ENCODE measurements around the gene GPR152. TPM values are rescaled to one million over a fixed set of nuclear protein-coding genes. Genes with fewer than 3 reads are reported as not detected.

The GPR152 gene
- total RNA-seq, 1 experiment from 2014 or later = not detected

DNA sequence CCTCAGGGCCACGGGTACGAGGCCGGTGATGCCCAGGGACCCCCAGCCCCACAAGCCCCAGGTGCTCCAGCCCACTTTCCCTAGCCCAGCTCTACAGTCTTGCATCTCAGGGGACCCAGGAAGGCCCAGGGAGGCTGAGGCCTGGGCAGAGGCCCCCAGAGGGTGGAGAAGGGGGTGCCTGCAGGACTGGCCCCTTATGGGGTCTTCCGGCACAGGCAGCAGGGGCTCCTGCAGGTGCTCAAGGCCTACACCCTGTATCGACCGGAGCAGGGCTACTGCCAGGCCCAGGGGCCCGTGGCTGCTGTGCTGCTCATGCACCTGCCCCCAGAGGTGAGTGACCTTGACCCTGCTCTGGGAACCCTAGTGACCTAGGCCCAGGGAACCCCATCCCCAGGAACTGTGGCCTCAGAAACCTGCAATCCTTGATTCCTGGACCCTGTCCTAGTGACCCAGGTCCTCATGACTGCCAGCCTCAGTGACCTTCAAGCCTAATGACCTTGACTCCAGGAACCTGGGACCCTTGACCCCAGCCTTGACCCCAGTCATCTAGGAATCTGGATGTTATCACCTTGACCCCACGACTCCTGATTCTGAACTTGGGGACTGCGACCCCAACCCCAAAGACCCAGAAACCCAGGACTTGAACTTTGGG, 46.7 kb downstream of the GPR152 start:
- Histone ChIP-seq H3K9ac (ENCODE audit: low read length) (no peak overlapping the region), H3K4me3 (replicated peaks in 1 of 2; ENCODE audit: low read depth in 1 of 2, low read length in 2 of 2) (no peak overlapping the region), H3K27me3 (ENCODE audit: insufficient read depth, low read length) (no peaks in the 10 kb centered on the region), H3K9me3 (ENCODE audit: control insufficient read depth in 1 of 2, insufficient read depth in 1 of 2, low read depth in 1 of 2, low read length in 2 of 2) (no peaks in the 10 kb centered on the region), H3K79me2 (ENCODE audit: insufficient read depth, low read length) (peaks cover 6% of the 10 kb centered on the region), H2AFZ (ENCODE audit: low read depth, low read length, poor library complexity, severe bottlenecking) (no peak overlapping the region), H3K4me2 (ENCODE audit: low read length) (no peak overlapping the region), H3K36me3 (ENCODE audit: control insufficient read depth in 1 of 2, insufficient read depth in 2 of 2, low read length in 2 of 2) (no peaks in the 10 kb centered on the region), H3K4me1 (ENCODE audit: control insufficient read depth in 1 of 2, insufficient read depth in 2 of 2, low read length in 2 of 2) (peaks cover 4 to 10% of the 10 kb centered on the region in 2 experiments), H3K9me2 (ENCODE audit: insufficient read depth) (no peaks in the 10 kb centered on the region), H3K27ac (ENCODE audit: low read depth, low read length) (no peak overlapping the region; the same call in 1 of the 2 replicates), H4K20me1 (ENCODE audit: insufficient read depth) (no peaks in the 10 kb centered on the region)
- ChIA-PET RAD21 (ENCODE audit: low non-redundant PET in 1 of 2, low total read pairs in 2 of 2, uncharacterized antibody in 2 of 2, unreplicated experiment in 2 of 2) (no interaction called here), POLR2A (no interaction called here), CTCF (interaction anchor here (0.5 kb wide), 1 partner anchor 384 kb away, joined by 3 read pairs; no protein-coding TSS in a partner anchor)
- ATAC-seq (no peak), DNase-seq (ENCODE audit: low read depth, low spot score) (no peak)
- no TSS peak for BruUV-seq (replicated peaks)
- intact Hi-C loops (cut with micrococcal nuclease) = no loop called here
- TF ChIP-seq SP1 (IDR thresholded peaks at IDR 0.05; ENCODE audit: low read depth) (no peak), FOSL1 (IDR thresholded peaks at IDR 0.05; ENCODE audit: low read depth) (no peak), ELF1 (IDR thresholded peaks at IDR 0.05; ENCODE audit: borderline replicate concordance, low read depth) (no peak), ZNF274 (IDR thresholded peaks at IDR 0.05; ENCODE audit: low read depth, low read length) (no peak), CBX3 (IDR thresholded peaks at IDR 0.05; ENCODE audit: low read depth) (no peak), RAD21 (IDR thresholded peaks at IDR 0.05; ENCODE audit: low read depth) (no peak), POLR2A (IDR thresholded peaks at IDR 0.05; ENCODE audit: borderline replicate concordance, extremely low read depth, insufficient read depth, insufficient read length) (no peak), EGR1 (IDR thresholded peaks at IDR 0.05; ENCODE audit: low read depth) (no peak), SIN3A (IDR thresholded peaks at IDR 0.05; ENCODE audit: low read depth) (no peak), EZH2 (IDR thresholded peaks at IDR 0.05) (no peak), YY1 (IDR thresholded peaks at IDR 0.05; ENCODE audit: extremely low read depth, insufficient replicate concordance, low read depth, low read length) (no peak)
- TF ChIP-seq, protein P1, sequence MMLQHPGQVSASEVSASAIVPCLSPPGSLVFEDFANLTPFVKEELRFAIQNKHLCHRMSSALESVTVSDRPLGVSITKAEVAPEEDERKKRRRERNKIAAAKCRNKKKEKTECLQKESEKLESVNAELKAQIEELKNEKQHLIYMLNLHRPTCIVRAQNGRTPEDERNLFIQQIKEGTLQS (IDR thresholded peaks at IDR 0.05) = no peak
- TF ChIP-seq, protein P2, sequence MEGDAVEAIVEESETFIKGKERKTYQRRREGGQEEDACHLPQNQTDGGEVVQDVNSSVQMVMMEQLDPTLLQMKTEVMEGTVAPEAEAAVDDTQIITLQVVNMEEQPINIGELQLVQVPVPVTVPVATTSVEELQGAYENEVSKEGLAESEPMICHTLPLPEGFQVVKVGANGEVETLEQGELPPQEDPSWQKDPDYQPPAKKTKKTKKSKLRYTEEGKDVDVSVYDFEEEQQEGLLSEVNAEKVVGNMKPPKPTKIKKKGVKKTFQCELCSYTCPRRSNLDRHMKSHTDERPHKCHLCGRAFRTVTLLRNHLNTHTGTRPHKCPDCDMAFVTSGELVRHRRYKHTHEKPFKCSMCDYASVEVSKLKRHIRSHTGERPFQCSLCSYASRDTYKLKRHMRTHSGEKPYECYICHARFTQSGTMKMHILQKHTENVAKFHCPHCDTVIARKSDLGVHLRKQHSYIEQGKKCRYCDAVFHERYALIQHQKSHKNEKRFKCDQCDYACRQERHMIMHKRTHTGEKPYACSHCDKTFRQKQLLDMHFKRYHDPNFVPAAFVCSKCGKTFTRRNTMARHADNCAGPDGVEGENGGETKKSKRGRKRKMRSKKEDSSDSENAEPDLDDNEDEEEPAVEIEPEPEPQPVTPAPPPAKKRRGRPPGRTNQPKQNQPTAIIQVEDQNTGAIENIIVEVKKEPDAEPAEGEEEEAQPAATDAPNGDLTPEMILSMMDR (IDR thresholded peaks at IDR 0.05 in 2 of 3, conservative IDR thresholded peaks at IDR 0.05 in 1 of 3; ENCODE audit: borderline replicate concordance in 1 of 3, insufficient read depth in 1 of 3, low read depth in 2 of 3, low read length in 2 of 3) = no peak
- TF ChIP-seq, protein P3, sequence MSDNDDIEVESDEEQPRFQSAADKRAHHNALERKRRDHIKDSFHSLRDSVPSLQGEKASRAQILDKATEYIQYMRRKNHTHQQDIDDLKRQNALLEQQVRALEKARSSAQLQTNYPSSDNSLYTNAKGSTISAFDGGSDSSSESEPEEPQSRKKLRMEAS (IDR thresholded peaks at IDR 0.05) = no peak

Measured in HCT116 (cell line).